NCI-H2081 treated with DMSO at 0.1 percent for 48 hours (cell line): Measurements from ENCODE around the gene ANKRD28.
"Not testable (repeated sequence)": the region's sequence is repeated elsewhere in the genome, so short reads cannot be mapped to it uniquely, and the experiment has no call there.

Experiments
- DNase-seq: peaks from one replicate; lab custom pipeline; 2025; lab: John Stamatoyannopoulos, UW

Gene ANKRD28

DNA sequence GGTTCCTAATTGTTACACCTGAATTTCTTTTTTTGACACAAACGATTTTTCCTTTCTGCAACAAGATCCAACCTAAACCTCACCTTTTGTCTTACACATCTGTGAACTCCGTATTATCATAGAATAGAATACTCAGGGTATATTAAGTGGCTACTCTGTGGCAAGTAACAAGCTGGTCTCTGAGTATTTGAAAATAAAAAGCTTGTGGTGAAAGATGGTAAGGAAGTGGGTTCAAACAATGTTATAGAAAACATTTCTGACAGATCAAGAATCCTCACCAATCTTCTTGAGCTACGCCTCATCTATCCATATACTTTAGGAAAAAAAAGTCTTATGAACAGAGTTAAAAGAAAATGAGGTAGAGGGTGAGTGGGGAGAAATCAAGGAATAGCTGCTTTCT lies 3.5 kb upstream of the ANKRD28 start:
- no peak for DNase-seq

DNA sequence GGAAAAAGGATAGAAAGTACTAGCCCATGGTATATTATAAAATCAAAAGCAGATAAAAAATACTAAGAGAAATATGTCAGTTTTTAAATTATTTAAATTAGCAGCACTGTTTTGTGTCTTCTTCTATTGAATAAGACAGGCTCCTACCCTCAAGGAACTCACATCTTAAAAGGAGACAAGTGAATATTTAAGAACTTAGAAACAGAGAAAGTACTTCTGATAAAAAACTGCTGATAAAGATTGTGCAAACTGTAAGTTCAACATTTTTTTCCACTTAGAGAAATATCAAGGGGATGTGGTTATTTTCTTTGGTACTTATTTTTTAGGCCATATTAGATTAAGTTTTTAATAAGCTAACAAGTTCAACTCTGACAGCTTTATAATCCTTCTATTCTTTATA lies 3.0 kb upstream of the ANKRD28 start:
- no peak for DNase-seq

DNA sequence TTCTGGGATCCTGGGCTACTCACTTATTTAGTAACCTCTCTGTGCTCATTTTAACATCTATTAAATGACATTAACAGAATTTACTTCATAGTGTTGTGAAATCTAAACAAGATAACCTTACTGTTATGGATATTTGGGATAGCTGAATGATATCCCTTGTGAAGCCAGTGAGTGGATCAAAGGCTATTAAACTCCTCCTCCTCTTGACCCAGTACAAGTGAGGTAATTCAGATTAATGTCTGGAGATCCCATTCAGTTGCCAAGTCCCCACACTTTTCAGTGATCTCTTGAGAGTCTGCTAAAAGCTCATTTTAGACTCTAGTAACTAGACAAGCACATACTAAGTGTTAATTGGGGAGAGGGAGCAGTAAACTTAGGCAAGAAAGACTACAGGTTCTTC lies 2.5 kb upstream of the ANKRD28 start:
- DNase-seq = no peak

DNA sequence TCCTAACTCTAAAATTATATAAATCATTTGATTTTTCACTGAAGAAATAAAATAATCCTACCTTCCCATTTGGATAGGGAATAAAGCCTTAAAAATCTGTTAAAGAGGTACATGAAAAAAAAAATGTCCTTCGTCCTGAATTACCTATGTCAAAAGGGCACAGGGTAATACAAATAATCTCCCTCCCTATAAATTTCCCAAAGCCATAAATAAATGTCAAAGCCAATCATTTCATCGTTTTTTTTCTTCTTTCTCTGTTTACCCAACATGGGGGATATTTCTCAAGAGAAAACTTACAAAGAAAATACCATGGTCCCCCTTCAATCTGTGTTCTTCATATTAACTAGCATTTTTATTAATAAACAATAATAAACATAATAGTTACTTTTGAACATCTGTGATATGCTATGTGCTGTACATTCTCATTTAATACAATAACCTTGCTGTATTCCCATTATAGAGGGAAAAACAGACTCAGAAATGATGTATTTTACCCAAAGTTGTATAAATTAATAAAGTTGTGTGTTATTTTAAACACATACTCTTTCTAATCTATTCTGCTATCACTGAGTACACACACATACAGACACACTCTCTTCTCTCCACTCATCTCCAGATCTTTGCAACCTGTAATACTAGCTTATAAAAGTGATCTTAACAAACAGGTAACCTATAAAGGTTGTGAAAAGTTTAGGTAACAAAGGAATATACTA lies 910 bp upstream of the ANKRD28 start:
- no peak for DNase-seq

DNA sequence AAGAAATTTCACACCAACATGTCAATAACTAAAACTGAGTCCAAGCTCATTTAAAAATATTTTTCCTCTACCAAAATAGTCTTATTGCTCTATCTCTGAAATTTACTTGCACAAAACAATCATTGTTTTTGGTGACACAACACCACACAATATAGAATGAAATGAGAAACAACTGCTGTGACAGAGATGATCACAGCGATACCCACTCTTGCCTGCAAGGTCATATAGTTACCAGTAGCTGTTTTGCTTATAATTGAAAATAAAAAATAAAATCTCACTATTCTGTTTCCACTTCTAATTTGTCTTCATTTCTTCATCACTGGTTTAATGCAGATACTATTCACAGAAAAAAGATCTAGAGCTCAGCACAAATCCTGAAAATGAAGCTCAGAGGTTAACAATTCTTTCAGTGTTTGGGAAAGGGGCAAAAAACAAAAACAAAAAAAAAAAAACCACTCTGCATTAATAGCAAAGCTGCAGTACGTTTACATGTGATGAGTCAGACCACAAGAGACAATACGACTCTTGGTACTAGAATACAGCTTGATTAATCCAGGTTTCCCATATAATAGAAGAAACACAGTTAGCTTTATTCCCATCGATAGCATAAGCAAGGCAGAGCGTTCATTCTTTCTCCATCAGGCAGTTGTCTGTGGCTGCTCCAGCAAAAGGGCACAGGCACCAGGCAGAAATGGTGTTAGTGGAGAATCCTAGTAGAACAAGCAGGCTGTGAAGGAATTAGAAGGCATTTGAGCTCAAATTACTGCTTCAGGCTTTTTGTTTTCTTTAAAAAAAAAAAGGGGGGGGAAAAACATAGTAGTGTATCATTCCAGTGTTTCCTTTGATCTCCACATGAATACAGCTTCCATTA lies 773 bp downstream of the ANKRD28 start:
- DNase-seq = no peak

DNA sequence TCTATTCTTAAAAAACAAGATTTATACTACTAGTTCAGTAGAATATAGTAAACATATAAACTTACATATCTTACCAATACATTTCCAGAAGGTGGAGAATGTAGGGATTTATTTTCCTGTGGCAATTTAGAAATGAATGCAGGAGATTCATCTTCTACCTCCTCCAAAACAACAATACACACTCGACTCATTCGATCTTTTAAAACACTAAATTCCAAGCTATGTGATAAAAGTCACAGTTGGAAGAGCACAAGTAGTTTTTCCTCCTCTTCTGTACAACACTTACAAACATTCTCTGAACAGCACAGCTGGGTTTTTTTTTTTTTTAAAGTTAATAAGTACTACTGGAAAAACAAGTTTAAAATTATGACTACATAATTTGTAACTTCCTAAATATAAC lies 1.4 kb downstream of the ANKRD28 start:
- no peak for DNase-seq

DNA sequence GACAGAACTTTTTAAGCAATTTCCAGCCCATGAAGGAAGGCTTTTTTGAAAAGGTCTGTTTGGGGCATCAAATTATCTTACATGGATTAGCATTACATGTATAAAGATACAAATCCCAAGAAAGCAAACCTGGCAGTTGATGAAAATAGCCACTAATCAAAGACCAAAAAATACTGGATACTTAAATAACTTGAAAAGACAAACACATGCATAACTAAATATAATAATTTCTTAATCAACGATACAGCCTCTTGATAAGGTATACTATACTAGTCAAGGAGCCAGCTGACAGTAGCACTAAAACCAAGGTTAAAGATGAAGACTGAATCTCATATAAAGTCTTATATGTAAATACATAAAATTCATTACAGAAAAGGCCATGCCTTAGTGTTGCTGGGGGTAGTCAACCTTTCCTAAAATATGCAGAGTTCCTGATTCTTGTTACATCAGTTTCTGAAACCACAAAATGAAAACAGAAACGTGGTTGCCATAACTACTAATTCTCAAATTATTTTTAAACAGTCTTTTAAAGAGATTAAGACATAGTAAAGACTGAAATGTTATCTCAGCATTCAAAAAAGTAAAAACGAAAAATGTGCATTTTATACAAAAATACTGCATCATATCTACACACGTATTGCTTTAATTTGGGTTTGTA lies 2.0 kb downstream of the ANKRD28 start:
- DNase-seq = no peak

DNA sequence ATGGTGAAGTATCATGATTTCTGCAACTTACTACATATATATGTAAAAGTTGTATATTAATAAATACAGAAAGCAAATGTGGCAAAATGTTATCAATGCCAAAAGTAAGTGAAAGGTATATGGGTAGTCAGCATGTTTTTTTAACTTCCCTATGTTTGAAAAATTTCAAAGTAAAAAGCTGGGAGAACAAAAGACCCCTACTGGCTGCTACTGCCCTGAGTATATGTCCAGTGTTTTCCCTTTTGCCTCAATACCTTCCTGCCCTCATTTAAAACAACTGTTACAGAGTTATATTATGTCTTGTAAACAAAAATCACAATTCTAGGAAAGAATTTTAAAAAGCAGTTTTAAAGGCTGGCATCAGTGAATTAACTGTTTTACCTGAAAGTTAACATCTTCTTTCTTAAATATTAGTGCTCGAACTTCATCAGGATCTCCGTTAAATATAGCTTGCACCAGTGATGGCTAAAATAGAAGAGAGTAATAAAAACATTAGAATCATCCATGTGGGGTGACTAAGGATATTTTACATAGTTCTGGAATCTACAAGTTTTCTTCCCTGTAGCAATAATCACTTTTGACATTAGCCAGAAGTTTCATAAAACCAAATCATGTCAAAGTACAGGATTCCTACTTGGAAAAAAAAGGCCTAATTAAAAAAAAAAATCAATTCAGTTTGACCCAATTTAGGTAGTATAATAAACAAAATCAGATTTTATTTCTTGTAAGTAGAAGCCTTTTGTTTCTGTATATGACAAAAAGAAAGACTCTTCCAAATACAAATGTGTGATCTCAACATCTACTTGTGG lies 2.7 kb downstream of the ANKRD28 start:
- DNase-seq = no peak

DNA sequence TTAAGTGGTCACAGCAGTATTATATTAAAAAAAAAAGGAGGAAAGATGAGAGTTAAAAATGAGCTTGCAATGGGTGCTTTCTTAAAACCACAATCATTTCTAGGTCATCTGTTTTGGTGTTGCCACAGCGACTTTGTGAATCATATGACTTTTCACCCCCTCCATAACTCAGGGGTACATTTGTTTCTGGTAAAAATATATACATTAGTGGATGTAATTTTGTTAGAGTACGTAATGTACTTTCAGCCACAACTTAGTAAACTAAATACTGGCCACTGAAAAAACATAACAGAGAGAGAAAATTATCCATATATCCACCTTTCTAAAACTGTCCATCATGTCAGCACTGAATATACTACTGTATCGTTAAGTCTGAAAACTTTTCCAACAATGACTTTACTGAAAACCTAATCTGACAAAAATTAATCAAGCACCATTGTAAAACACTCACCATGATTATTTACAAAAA lies 3.4 kb downstream of the ANKRD28 start:
- DNase-seq = no peak

DNA sequence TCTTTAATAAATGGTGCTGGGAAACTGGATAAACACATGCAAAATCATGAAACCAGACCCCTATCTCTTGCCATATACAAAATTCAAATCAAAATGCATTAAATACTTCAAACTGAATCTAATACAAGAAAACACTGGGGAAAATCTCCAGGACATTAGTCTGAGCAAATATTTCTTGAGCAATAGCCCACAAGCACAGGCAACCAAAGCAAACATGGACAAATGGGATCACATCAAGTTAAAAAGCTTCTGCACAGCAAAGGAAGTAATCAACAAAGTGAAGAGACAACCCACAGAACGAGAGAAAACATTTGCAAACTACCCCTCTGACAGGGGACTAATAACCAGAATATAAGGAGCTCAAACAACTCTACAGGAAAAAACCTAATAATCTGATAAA lies 6.3 kb downstream of the ANKRD28 start:
- no peak for DNase-seq

DNA sequence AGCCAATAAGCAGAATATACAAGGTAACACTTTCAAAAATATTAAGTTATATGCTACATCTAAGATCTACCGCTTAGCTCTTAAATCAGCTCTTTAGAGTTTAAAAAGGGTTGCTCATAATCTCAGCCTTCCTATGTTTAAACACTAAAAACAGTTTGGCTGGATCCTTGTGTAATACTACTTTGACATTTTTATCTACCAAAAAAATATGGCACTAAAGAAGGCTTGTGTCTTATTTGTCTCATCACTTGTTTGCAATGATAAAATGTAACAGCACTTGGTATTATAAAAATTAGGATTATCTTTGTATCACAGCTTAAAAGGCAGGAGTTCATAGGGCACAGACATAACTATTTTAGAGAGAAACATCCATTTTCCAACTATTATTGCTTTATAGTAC lies 9.8 kb downstream of the ANKRD28 start:
- DNase-seq = no peak

DNA sequence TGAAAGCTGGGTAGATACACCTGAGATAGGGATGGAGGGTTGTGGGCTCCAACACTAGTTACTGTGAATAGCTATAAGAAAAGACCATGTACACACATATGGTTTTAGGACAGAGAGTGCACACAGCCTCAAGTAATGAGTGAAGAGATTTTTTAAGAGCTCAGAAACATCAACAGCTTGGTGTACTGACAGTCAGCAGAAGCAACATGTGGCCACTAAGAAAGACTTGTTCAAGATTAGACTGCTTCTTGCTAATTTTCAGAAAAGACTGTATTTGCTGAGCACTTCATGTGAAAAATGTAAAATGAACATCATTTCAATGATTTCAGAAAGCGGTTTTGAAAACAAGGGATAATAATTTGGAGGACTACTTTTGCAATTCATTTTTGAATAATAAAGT lies 10.3 kb downstream of the ANKRD28 start:
- DNase-seq = no peak

DNA sequence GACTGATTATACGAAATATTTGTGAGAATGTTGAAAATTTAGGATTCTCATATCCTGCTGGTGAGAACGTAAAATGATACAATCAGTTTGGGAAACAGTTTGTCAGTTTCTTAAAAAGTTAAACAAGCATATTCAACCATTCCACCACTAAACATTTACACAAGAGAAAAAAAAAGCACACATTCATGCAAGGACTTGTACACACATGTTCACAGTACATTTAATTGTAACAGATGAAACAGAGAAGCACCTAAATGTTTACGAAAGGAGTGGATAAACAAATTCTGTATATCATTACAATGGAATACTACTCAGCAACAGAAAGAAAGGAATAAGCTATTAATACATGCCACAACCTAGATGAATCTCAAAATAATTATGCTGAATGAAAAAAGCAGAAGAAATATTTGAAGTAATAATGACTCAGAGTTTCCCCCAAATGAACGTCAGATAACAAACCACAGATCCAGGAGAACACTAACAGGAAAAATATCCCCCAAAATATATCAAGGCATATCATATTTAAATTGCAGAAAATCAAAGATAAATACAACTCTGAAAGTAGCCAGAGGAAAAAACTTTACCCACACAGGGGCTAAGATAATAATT lies 14.3 kb downstream of the ANKRD28 start:
- no peak for DNase-seq

DNA sequence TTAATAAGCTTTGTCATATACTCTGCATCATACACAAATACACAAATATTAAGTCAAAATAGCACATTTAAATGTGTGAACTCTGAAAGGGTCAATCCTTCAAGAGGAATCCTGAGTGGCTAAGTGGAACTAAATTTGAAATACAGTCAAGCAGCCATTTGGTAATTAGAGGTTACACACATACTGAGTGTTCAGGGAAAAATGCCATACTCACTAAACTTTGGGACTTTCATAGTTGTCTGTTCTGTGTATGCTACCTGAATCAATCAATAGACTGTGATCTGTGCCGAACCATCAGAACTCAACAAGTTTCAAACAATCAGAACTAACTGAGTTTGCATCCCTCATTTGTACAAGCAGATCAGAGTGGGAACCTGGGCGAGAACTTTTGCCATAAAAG lies 15.3 kb downstream of the ANKRD28 start:
- no peak for DNase-seq

DNA sequence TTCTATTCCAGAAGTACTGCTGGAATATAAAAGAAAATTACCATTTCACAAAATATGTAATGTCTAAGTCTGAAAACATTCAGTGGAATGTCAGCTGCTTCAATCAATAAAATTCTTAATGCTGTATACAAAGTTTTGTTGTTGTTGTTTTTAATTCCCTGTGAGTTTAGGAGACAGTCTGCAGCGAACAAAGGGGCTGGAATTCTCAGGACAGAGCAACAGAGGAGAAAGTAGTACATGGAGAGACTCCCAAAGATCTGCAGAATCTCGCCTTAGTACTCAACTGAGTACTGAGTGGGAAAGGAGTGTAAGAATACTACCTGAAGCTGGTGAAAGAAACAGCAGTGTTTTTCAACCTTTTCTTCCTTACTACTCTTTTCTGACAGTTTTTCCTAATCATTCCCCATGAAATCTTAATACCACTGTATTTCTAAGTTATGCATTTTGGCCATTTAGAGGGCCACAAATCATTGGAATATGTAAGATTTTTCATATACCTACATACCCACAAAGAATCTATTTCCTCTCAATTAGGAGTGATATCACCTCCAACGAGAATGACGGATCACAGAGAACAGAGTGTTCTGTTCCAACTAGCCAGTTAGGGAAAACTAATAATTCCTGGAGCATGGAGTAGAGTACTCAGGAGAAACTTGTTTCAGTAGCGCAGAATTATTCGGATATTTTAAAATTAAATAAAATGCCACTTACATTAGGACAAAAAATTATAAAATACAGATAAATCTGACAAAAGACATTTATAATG lies 16.0 kb downstream of the ANKRD28 start:
- no peak for DNase-seq

DNA sequence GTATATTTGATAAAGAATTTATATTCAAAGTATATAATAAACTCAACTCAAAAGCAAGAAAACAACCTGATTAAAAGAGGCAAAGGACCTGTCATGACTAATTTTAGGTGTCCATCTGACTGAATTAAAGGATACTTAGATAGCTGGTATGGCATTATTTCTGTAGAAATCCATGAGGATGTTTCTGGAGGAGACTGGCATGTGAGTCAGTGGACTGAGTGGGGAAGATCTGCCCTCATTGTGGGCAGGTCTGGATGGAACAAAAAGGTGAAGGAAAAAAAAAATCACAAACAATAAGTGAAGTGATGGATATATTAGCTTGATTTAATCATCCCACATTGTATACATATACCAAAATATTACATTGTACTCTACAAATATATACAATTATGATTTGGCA lies 16.6 kb downstream of the ANKRD28 start:
- no peak for DNase-seq

DNA sequence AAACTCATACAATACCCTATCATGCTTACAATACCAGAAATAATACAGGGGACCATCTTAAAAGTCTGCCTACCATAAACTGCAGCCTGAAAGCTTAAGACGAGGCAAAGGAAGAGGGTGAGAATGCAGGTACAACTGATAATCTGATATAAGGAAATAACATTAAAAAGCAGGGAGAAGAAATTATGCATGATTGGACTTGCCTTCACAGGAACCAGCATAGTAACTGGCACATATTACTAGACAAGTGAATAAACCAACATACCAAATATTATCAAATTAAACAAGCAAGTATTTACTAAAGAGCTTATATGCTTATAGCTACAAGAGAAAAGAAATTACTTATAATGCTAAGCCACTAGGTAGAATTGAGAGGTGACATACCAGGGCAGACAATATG lies 18.7 kb downstream of the ANKRD28 start:
- DNase-seq = no peak

DNA sequence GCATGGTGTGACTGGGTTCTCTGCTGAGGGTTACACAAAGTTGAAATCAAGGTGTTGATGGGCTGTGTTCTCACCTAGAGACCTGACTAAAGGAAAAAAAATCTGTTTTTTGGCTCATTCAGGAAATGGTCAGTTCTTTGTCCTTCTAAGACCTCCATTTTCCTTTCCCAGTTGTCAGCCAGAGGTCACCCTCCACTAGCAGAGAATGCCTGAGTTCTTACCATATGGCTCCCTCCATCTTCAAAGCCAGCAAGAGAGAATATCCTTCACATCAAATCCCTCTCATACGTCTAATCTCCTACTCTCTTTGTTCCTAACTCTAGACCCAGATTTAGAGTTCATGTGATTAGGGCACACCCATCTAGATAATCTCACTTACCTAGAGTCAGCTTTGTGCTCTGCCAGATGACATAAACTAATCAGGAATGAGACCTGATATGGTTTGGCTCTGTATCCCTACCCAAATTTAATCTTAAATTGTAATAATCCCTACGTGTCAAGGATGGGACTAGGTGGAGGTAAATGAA lies 19.4 kb downstream of the ANKRD28 start:
- no peak for DNase-seq

DNA sequence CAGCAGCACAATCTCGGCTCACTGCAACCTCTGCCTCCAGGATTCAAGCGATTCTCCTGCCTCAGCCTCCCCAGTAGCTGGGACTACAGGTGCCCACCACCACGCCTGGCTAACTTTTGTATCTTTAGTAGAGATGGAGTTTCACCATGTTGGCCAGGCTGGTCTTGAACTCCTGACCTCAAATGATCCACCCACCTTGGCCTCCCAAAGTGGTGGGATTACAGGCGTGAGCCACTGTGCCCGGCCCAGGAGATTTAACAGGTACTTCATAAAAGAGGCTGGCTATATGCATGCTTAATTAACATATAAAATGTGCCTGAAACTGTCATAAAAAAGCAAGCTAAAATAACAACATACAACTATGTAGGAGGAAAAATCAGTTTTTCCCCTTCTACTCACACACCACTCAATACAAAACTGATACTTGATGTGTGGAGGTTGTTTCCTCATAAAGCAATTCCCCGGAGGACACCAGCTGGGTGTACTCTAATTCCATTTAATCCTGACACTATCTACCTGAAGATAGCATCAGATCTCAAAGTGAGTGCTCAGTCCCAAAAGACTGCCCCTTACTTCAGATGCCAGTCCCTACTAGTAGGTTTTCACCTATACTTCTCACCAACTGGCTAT lies 22.7 kb downstream of the ANKRD28 start:
- DNase-seq = not testable (repeated sequence)

DNA sequence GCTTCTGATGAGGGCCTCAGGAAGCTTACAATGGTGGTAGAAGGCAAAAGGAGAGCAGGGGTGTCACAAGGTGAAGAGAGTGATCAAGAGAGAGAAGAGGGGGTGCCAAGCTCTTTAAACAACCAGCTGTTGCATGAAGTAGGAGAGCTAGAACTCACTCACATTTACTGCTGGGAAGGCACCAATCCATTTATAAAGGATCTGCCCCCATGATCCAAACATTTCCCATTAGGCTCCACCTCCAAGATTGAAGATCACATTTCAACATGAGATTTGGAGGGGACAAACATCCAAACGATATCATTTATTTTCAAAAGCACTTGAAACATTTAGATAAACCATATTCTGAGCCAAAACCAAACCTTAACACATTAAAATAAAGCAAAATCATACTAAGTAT lies 26.3 kb downstream of the ANKRD28 start:
- no peak for DNase-seq
